HAP-1 (cell line): ENCODE measurements around the gene COG1.

Experiments used
- DNase-seq, 2 experiments: peaks; one replicate each; pipeline ENCODE4 v3.0.0-alpha.2; 2016 to 2020; ENCODE audit warnings: low spot score in 2 of 2
- H3K27me3 ChIP-seq: fragments of 250-450 bp; sonication (Bioruptor Pico); 2 replicates; pipeline ENCODE4 v1.5.1; 2020; ENCODE audit warnings: low read depth, mild to moderate bottlenecking, moderate library complexity
- H3K36me3 ChIP-seq: fragments of 250-450 bp; sonication (Bioruptor Pico); replicated peaks from 2 replicates; pipeline ENCODE4 v1.5.1; 2020; ENCODE audit warnings: mild to moderate bottlenecking
- H3K4me1 ChIP-seq: fragments of 250-450 bp; sonication (Bioruptor Pico); 2 replicates; pipeline ENCODE4 v1.5.1; 2020; ENCODE audit warnings: mild to moderate bottlenecking
- H3K4me3 ChIP-seq: fragments of 250-450 bp; sonication (Bioruptor Pico); 2 replicates; pipeline ENCODE4 v1.5.1; 2020; ENCODE audit warnings: mild to moderate bottlenecking, moderate library complexity
- H3K9me3 ChIP-seq: fragments of 250-450 bp; sonication (Bioruptor Pico); 2 replicates; pipeline ENCODE4 v1.5.1; 2020; ENCODE audit warnings: mild to moderate bottlenecking, moderate library complexity
- in situ Hi-C: fragments of 300-500 bp; cut with MboI; formaldehyde crosslinking; loops from 3 replicates; pipeline ENCODE4 v1.14.3; 2020; ENCODE audit warnings: low sequenced_read_pairs, inconsistent platforms, mixed read lengths

COG1 gene

DNA sequence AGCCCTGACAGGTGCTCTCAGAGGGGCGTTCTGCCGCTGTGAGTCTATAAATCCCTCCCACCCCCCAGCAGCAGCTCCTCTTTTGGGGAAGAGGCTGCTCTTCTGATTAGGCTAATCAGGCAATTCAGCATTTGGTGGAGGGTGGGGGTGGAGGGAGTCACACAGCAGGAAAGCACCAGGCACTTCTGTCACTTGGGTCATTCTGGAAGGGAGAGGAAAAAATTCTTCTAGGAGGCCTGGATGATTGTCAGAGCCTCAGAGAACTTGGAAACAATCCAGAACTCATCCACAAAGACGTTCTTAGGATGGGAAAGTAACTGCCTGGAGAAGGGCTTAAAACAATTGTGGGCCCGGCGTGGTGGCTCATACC is 35.3 kb upstream of the COG1 start:
- Histone ChIP-seq H3K9me3 (no peaks in the 10 kb centered on the region), H3K27me3 (peaks cover 8% of the 10 kb centered on the region; the same call in 1 of the 2 replicates), H3K4me3 (no peak overlapping the region), H3K36me3 (no peaks in the 10 kb centered on the region), H3K4me1 (peaks cover 2% of the 10 kb centered on the region; the same call in 1 of the 2 replicates)
- in situ Hi-C loops = loop anchor here (25.0 kb wide), 1 partner anchor 595 kb away; no protein-coding TSS in a partner anchor
- DNase-seq = no peak

DNA sequence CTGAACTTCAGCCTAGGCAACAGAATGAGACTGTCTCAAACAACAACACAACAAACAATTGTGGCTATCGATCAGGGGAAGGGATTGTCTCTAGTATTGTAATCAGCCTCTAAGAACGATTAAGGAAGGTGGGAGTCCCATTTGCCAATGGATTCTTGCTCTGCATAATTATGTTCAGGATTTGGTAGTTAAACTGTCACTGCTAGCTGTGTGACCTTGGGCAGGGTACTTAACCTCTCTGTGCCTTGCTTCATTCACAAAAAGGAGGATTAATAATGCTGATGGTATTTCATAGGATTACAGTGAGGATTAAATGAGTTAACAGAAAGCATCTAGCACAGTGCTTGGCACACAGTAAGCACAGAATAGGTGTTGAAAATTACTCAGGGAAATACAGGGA is 34.7 kb upstream of the COG1 start:
- H3K4me1 ChIP-seq = peaks cover 2% of the 10 kb centered on the region; the same call in 1 of the 2 replicates
- DNase-seq = no peak
- in situ Hi-C loops = loop anchor here (25.0 kb wide), 1 partner anchor 596 kb away; no protein-coding TSS in a partner anchor
- peaks cover 12% of the 10 kb centered on the region; the same call in 1 of the 2 replicates for H3K27me3 ChIP-seq
- H3K36me3 ChIP-seq = no peaks in the 10 kb centered on the region
- no peaks in the 10 kb centered on the region for H3K9me3 ChIP-seq
- H3K4me3 ChIP-seq = no peak overlapping the region

DNA sequence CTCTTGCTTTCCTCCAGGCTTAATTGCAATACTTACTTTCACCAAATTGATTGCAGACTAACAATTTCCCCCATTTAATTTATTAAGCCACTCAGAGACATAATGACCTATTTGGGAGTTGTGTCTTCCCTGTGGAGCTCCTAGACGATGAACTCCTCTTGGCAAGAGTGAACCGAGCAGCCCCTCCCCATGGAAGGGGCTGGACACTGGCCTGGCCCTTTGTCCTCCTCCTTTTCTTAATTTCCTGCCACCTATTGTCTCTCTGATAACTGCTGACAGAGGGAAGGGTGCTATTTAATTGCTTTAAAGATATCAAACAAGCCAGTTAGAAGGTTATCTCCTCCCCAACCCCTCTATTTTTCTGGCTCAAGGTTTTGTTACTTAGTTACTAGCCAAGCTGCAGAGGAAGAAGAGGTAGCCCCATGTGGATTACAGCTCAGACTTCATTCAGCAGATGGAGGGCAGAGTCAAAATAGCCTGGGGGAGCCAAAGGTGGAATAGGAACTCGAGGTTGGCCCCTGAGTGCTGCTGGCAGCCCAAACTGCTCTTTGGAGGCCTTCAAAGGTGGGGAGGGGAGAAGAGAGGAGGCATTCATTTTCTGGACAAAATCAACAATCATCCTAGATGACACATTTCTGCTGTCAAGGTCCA is 31.8 kb upstream of the COG1 start:
- Histone ChIP-seq H3K9me3 (no peaks in the 10 kb centered on the region), H3K36me3 (no peaks in the 10 kb centered on the region), H3K4me1 (peaks cover under 1% of the 10 kb centered on the region; the same call in 1 of the 2 replicates), H3K27me3 (peaks cover 40% of the 10 kb centered on the region), H3K4me3 (no peak overlapping the region)
- no peak for DNase-seq
- in situ Hi-C loops = loop anchor here (25.0 kb wide), 1 partner anchor 599 kb away; no protein-coding TSS in a partner anchor

DNA sequence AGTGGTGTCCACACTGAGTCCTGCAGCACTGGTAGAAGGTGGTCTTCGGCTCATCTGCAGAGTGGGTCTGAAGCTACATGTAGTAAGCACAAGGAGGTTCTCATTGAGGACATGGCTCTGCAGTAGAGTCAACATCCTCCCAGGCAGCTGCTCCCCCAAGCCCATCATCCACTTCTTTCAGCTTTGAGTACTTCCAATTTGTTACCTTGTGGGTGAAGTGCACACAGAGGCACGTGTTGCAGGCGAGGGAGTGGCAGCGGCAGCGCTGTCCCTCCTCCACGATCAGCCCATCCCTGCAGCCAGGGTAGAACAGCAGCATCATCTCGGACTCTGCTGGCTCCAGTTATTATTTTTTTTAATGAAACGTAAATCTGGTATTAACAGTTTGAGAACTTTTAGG is 29.8 kb upstream of the COG1 start:
- H3K9me3 ChIP-seq = no peaks in the 10 kb centered on the region
- H3K27me3 ChIP-seq = peaks cover 59% of the 10 kb centered on the region
- in situ Hi-C loops = loop anchor here (25.0 kb wide), 1 partner anchor 601 kb away; no protein-coding TSS in a partner anchor
- H3K36me3 ChIP-seq = no peaks in the 10 kb centered on the region
- no peaks in the 10 kb centered on the region for H3K4me1 ChIP-seq
- H3K4me3 ChIP-seq = no peak overlapping the region
- DNase-seq = no peak

DNA sequence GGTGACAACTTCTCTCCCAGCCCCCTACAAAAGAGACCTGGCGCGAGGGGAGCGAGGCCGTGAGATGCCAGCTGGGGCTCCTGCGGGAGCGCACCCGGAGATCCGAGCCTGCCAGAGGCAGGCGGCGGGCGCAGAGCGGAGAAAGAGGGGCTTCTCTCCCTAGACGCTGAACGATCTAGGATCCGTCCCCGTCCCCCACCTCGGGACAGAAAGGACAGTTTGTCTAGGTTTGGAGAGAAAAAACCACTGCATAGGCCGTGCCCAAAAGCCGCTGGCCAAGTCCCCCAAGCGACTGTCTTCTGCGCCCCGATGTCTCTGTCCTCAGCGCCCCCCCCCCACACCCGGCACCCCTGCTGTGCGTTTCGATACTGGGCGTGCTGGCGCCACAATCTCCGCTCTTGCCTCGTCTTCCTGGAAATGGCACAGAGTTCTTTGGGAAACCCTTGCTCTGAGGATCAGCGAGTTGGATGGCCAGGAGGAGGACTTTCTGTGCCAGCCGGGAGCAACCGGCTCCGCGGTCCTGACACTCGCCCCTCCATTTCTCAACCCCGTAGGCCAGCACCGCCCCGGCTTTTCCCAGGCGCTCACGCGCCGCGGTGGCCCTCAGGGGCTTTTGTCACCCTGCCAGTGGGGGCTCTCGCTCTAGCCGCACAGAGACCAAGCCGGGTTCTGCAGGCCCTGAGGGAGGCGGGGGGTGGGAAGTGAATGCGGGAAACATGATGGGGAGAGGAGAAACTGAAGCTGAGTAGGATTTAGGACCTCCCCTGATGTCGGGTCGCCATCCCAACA is 27.0 kb upstream of the COG1 start:
- H3K9me3 ChIP-seq = no peaks in the 10 kb centered on the region
- in situ Hi-C loops = loop anchor here (25.0 kb wide), 1 partner anchor 604 kb away; no protein-coding TSS in a partner anchor
- DNase-seq = no peak
- peaks cover 54% of the 10 kb centered on the region for H3K27me3 ChIP-seq
- H3K36me3 ChIP-seq = no peaks in the 10 kb centered on the region
- H3K4me1 ChIP-seq = no peaks in the 10 kb centered on the region
- H3K4me3 ChIP-seq = no peak overlapping the region; the same call in 1 of the 2 replicates

DNA sequence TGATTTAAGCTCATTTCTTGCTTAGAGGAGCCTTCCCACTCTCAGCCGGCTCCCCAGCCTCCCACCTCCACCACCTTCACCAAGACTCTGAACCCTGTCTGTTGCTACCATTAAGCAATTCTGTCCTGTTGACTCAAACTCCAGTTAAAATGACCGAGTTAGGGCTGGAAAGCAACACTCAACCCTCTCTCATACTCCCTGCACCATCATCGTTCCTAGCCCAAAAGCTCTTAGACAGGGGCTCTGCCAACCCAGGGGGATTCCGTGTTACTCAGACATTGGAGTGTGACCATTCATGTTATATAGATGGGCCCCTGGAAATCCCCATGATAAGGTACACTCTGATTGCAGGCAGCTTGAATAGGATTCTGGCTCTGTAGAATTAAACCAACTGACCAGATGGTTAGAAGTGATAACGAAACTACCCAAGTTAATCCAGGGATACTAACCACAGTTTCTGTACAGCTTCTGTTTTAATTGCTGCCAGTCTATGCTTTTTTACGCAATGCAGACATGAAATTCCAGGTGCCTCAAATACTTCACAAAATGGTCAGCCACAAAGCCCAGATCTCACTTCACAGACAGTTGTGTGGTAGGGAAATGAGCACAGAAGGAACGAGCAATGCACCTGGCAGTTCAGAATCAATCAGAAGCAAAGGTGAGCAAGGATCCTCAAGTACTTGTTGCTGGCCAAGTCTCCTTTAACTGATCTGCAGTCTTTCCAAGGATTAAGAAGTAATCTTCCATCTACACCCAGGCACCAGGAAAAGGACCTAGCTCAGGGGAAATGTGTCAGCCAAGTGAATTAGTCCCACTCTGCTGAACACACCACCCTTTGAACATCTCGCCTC is 25.9 kb upstream of the COG1 start:
- in situ Hi-C loops = loop anchor here (25.0 kb wide), 1 partner anchor 605 kb away; no protein-coding TSS in a partner anchor
- Histone ChIP-seq H3K4me1 (no peaks in the 10 kb centered on the region), H3K36me3 (no peaks in the 10 kb centered on the region), H3K4me3 (no peak overlapping the region), H3K9me3 (no peaks in the 10 kb centered on the region), H3K27me3 (peaks cover 53% of the 10 kb centered on the region)
- no peak for DNase-seq

DNA sequence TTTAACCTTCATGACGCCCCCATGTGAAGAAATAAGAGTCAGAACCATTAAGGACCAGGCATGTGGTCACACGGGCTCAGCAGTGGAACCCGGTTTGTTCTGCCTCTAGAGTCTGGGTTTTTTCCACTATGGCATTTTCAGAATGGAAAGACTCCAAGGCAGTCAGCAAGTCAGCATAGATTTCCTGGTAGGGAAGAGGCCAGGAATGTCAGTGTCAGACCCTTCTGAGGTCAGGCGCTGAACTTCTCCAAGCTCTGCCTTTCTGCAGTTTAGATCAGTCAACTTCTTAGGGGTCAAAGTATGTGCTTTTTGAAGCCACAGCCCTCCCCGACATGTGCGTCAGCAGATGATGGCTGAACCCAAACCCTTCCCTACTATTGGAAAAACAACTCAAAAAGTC is 24.2 kb upstream of the COG1 start:
- Histone ChIP-seq H3K36me3 (no peaks in the 10 kb centered on the region), H3K4me1 (no peaks in the 10 kb centered on the region), H3K9me3 (no peaks in the 10 kb centered on the region), H3K27me3 (peaks cover 44% of the 10 kb centered on the region), H3K4me3 (no peak overlapping the region)
- in situ Hi-C loops = loop anchor here (25.0 kb wide), 1 partner anchor 606 kb away; no protein-coding TSS in a partner anchor
- DNase-seq = no peak

DNA sequence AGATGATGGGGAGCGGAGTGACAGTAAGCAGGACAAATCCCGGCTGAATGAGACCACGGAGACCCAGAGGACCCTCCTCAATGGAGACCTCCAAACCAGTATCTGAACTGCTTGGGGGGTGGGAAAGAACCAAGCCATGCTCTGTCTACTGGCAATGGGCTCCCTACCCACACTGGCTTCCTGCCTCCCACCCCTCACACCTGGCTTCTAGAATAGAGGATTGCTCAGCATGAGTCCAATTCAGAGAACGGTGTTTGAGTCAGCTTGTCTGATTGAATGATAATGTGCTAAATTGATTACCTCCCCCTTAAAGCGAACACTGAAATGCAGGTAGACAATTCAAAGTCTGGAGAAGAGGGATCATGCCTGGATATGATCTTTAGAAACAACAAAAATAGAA is 22.5 kb upstream of the COG1 start:
- no peaks in the 10 kb centered on the region for H3K36me3 ChIP-seq
- H3K4me3 ChIP-seq = no peak overlapping the region
- H3K9me3 ChIP-seq = no peaks in the 10 kb centered on the region
- no peak for DNase-seq
- H3K27me3 ChIP-seq = peaks cover 29% of the 10 kb centered on the region
- H3K4me1 ChIP-seq = no peaks in the 10 kb centered on the region
- in situ Hi-C loops = loop anchor here (25.0 kb wide), 1 partner anchor 608 kb away; no protein-coding TSS in a partner anchor

DNA sequence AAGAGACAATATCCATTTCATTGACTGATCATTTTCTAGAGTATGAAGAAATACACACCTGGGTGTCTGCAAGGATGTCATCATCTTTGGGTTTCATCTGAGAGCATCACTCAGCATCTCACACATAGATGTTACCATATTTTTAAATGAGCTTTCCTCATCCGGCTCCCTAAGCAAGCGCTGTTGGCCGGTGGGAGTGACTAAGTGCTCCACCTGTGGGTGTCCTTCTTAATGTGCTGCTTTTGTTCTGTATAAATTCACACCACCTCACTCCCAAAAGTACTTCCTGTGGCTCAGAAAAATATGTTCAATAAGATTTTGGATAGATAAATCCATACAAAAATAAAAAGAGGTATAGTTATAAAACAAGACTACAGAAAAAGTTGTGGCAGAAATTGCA is 20.6 kb upstream of the COG1 start:
- Histone ChIP-seq H3K4me3 (no peak overlapping the region), H3K4me1 (no peaks in the 10 kb centered on the region), H3K27me3 (peaks cover 10% of the 10 kb centered on the region), H3K36me3 (no peaks in the 10 kb centered on the region), H3K9me3 (no peaks in the 10 kb centered on the region)
- in situ Hi-C loops = loop anchor here (25.0 kb wide), 1 partner anchor 610 kb away; no protein-coding TSS in a partner anchor
- no peak for DNase-seq

DNA sequence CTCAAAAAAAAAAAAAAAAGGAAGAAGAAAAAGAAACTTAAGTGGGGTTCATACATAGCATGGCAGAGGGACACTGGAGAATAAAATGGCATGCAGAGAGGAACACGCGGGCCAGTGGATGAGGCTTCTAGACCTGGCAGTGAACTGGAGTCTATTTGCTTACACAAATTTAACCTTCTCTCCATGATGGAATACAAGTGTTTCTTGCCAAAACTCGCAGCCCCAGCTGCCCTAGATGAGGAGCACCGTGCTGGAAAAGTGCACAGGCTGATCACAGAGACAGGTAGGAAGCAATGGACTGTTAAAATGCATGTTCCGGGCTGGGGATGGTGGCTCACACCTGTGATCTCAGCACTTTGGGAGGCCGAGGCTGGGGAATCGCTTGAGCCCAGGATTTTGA is 18.7 kb upstream of the COG1 start:
- Histone ChIP-seq H3K27me3 (no peaks in the 10 kb centered on the region), H3K4me3 (no peak overlapping the region), H3K9me3 (no peaks in the 10 kb centered on the region), H3K4me1 (no peaks in the 10 kb centered on the region), H3K36me3 (no peaks in the 10 kb centered on the region)
- DNase-seq = no peak
- in situ Hi-C loops = loop anchor here (25.0 kb wide), 1 partner anchor 612 kb away; no protein-coding TSS in a partner anchor

DNA sequence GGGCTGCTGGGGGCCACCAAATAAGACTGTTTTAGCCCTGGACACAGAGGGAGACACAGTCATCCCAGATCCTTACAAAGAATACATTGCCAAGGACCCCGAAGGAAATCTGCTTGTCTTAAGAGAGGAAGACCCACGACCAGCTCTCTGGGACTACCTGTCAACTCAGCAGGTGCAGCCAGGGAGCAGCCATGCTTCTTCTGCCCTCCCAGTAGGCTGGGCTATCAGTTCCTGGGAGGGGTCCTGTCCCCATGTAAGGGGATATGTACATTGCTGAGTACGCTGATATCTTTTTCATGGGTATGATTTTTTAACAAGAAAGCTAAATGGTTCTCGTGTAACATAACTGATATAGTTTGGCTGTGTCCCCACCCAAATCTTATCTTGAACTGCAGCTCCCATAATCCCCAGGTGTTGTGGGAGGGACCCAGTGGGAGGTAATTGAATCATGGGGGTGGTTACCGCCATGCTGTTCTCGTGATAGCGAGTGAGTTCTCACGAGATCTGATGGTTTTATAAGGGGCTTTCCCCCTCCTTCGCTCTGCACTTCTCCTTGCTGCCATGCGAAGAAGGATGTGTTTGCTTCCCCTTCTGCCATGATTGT is 16.8 kb upstream of the COG1 start:
- H3K4me1 ChIP-seq = no peaks in the 10 kb centered on the region
- DNase-seq = no peak
- no peaks in the 10 kb centered on the region for H3K9me3 ChIP-seq
- H3K4me3 ChIP-seq = no peak overlapping the region
- H3K27me3 ChIP-seq = no peaks in the 10 kb centered on the region
- in situ Hi-C loops = loop anchor here (25.0 kb wide), 1 partner anchor 439 kb away; no protein-coding TSS in a partner anchor
- no peaks in the 10 kb centered on the region for H3K36me3 ChIP-seq

DNA sequence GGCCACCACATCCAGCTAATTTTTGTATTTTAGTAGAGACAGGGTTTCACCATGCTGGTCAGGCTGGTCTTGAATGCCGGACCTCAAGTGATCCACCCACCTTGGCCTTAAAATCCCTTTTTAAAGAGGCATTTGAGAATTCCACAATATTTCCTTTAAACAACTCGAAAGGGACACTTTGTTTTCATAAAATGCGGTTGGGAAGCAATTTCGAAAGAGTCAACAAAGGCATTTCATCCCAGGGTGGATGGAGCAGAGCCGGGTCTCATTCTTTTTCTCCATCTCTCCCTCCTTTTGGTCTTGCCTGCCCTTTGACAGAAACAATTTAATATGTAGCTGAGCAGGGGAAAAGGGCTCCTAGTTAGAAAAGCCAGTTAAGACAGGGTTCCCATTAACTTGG is 13.5 kb upstream of the COG1 start:
- no peak for DNase-seq
- Histone ChIP-seq H3K9me3 (no peaks in the 10 kb centered on the region), H3K4me3 (no peak overlapping the region), H3K27me3 (no peaks in the 10 kb centered on the region), H3K4me1 (no peaks in the 10 kb centered on the region), H3K36me3 (no peaks in the 10 kb centered on the region)
- in situ Hi-C loops = loop anchor here (25.0 kb wide), 1 partner anchor 442 kb away; no protein-coding TSS in a partner anchor

DNA sequence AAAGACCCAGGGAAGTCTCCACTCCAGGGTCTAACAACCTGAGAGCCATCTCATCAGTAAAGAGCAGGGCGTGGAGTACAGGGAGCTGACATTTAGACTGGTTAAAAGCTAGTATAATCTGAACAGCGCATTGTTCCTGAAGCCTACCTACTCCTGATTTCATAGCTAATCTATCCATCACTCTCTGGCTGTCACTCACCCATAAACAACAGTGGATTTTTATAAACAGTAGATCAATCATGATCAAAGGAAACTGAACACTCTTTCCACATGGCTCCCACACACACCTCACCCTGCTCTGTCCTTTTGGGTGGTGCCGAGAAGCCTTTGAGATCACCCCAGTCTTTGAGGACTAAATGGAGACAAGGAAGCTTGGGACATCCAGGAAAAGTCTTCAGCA is 13.0 kb upstream of the COG1 start:
- no peaks in the 10 kb centered on the region for H3K4me1 ChIP-seq
- H3K36me3 ChIP-seq = no peaks in the 10 kb centered on the region
- in situ Hi-C loops = loop anchor here (25.0 kb wide), 1 partner anchor 443 kb away; no protein-coding TSS in a partner anchor
- H3K9me3 ChIP-seq = no peaks in the 10 kb centered on the region
- H3K27me3 ChIP-seq = no peaks in the 10 kb centered on the region
- no peak overlapping the region for H3K4me3 ChIP-seq
- no peak for DNase-seq
